NB4 (cell line): ENCODE results near the gene ABI1.

Experiments
- CTCF ChIP-seq: IDR thresholded peaks from one replicate; pipeline ENCODE4 v1.5.1; 2012; ENCODE audit warnings: low read depth, low read length
- MAX ChIP-seq: IDR thresholded peaks from 2 replicates; pipeline ENCODE4 v1.6.1; 2011; ENCODE audit warnings: low read depth, low read length
- MYC ChIP-seq: IDR thresholded peaks from 2 replicates; pipeline ENCODE4 v1.6.1; 2011; ENCODE audit warnings: low read depth, low read length
- POLR2A ChIP-seq: IDR thresholded peaks from 2 replicates; pipeline ENCODE4 v1.6.1; 2011; ENCODE audit warnings: mild to moderate bottlenecking; ENCODE audit not compliant: insufficient read length; ENCODE audit errors: extremely low read depth

GRCh38 chr10:26706206-26706605 lies 154.6 kb downstream of the ABI1 start:
- TF ChIP-seq POLR2A, result no peak
- TF ChIP-seq CTCF, result no peak
- no peak for TF ChIP-seq MAX
- TF ChIP-seq MYC, result no peak
